GM12801 (cell line): ENCODE data around the gene GZMM.

Experiments used
- TF ChIP-seq, protein P1 (sequence below): IDR thresholded peaks from one replicate; pipeline ENCODE4 v1.5.1; 2011; ENCODE audit warnings: control low read depth; ENCODE audit not compliant: insufficient read length; ENCODE audit errors: extremely low read depth

The GZMM gene

DNA sequence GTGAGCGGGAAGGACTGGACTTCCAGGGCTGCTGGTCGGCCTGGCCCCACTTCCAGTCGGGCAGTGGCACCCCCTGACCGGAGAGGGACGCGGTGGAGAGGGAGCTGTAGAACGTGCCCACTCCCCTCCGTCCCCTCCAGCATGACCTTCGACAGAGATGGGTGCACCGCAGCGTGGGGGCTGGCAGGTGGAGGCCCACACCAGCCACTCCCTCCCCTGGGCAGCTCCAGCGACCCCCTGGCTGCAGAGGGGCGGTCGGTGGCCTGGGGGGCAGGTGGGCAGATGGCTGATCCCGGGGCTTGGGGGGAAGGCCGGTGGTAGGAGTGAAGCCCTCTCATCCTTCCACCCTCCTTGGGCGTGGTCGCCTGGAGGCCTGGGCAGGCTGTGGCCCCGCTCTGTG, 48.2 kb downstream of the GZMM start:
- TF ChIP-seq, protein P1, sequence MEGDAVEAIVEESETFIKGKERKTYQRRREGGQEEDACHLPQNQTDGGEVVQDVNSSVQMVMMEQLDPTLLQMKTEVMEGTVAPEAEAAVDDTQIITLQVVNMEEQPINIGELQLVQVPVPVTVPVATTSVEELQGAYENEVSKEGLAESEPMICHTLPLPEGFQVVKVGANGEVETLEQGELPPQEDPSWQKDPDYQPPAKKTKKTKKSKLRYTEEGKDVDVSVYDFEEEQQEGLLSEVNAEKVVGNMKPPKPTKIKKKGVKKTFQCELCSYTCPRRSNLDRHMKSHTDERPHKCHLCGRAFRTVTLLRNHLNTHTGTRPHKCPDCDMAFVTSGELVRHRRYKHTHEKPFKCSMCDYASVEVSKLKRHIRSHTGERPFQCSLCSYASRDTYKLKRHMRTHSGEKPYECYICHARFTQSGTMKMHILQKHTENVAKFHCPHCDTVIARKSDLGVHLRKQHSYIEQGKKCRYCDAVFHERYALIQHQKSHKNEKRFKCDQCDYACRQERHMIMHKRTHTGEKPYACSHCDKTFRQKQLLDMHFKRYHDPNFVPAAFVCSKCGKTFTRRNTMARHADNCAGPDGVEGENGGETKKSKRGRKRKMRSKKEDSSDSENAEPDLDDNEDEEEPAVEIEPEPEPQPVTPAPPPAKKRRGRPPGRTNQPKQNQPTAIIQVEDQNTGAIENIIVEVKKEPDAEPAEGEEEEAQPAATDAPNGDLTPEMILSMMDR: no peak

DNA sequence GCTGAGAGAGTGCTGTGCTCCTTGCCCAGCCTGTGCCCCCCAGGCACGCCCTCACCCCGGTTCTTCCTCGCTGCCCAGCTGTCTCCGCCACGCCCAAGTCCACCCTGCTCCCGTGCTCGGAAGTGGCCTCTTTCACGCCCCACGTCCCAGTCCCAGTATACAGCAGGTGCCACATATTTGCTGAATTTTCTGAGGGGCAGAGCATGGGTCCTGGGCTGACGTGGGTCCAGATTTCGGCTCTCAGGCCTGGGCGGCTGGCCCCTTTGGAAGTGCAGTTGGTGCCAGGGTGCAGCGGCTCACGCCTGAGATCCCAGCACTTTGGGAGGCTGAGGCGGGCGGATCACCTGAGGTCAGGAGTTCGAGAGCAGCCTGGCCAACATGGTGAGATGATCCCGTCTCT, 49.2 kb downstream of the GZMM start:
- TF ChIP-seq, protein P1: no peak

DNA sequence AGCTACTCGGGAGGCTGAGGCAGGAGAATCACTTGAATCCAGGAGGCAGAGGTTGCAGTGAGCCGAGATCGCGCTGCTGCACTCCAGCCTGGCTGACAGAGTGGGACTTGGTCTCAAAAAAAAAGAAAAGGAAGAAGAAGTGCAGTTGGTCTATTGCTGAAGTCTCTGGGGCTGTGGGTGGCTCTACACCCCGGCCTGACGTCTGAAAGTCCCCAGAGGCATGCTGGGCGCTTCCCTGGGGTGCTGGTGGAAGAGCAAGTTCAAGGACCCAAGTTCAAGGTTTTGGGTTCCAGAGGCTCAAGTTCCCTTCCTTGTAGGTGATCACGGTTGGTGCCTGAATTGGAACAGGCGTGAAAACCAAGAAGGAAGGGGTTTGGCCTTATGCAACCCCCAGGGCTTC, 49.7 kb downstream of the GZMM start:
- TF ChIP-seq, protein P1: no peak

DNA sequence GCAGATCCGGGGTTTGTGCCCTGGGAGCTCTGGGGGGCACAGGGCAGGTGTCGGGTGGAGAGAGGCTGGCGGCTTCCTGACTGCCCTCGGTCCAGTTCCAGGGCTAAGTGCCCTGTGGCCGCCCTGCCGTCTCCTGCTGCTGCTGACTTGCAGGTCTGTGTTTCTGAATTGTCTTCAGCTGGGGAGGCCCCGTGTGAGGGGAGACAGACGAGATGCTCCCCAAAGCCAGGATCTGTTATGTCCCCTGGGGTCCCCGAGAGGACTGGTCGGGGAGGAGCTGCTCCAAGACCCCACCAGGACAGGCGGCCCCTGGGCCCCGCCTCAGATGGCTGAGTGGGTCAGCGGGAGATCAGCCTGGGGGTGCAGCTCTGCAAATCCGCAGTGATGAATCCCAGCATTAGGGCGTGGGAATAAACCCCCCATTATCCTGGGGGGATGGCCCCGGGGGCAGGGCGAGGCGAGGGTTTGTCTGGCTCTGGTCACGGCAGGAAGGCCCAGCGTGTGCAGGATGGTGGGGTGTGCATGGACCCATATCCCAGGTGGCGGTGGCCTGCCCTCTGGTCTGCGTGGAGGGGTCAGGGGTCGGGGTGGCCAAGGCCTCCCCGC, 50.5 kb downstream of the GZMM start:
- TF ChIP-seq, protein P1: no peak

DNA sequence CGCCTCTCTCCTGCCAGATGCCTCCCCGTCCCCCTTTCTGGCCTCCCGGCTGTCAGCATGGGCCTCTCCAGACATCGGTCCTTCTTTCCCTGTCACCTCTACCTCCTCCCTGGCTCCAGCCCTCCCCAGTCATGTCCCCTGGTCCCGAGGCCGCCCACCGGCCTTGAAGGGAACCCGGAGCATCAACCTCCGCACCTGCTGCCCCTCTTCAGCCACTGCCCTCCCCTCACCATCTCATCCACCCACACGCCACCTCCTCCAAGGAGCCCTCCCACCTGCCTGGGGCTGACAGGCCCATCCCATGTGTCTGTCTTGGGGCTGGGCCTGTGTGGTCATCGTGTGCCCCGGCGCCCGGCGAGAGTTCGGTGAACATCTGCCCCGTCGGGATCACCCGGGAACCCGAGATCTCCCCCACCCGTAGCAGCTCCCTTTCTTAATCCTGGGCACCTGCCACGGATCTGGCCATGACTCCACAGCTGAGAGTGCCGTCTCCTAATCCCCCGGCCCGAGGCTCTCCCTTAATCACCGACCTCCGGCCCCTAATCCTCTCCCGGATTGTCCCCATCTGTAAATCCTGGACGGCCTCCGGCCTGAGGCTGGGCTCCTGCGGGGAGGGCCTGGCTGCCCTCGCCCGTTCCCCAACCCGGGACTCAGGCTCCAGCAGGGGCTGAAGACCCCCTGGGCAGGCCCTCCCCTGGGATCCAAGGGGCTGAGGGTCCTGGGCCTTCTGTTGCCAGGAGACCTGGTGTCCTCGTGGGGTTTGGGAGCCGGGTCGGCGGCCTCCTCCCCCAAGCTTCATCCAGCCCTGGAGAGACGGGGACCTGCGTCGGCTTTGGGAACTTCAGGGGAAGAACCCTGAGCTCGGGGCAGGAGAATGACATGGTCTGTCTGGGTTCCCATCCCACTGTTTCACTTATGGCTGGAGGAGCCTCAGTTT, 51.7 kb downstream of the GZMM start:
- TF ChIP-seq, protein P1: no peak

DNA sequence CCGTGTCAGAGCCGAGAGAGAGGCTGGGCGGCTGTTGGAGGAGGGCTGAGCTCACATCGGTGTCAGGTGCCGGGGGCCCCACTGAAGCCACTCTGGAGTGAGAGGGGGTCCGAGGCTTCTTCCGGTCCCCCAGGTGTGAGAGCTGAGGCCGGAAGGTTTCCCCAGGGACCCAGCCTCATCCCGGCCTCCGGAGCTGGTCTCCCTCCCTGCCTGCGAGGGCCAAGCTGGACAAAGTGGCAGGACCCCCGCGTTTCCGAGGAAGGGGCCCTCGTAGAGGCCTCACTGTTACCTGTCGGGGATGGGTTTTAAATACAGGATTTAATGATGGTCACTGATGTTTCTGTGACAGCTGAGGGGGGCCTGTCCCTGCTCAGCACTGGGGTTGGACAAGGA, 52.4 kb downstream of the GZMM start:
- TF ChIP-seq, protein P1: no peak

DNA sequence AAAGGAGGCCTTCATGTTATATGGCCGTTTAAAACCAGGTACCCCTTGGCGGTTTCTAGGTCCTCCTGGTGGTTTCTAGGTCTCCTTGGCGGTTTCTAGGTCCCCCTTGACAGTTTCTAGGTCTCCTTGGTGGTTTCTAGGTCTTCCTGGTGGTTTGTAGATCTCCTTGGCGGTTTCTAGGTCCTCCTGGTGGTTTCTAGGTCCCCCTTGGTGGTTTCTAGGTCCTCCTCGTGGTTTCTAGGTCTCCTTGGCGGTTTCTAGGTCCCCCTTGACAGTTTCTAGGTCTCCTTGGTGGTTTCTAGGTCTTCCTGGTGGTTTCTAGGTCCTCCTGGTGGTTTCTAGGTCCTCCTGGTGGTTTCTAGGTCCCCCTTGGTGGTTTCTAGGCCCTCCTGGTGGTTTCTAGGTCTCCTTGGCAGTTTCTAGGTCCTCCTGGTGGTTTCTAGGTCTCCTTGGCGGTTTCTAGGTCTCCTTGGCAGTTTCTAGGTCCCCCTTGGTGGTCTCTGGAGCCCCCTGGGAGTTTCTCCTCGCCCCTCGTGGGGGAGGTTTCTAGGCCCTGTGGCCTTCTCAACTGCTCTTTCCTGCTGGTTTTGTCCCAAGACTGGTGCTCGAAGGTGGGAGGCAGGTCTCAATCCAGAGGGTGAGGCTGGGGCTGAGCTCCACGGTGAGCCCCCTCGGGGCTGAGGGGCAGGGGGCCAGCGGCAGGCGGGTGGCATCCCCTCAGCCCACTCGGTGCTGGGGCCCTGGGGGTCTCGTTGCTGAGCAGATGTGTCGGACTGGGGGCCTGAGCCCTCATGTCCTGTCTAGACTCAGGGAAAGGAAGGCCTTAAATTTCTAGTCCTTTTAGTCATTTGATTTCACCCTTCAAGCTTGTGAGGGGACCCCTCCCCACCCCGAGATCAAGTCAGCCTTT, 53.8 kb downstream of the GZMM start:
- TF ChIP-seq, protein P1: no peak
